COR-L47 (cell line): ENCODE data around the gene NOTCH1.
"Not testable (repeated sequence)": the region's sequence is repeated elsewhere in the genome, so short reads cannot be mapped to it uniquely, and the experiment has no call there.

Source experiments
- DNase-seq: peaks from one replicate; lab custom pipeline; 2025; lab: John Stamatoyannopoulos, UW

NOTCH1 gene

GRCh38 chr9:136545965-136546696 lies at the start of gene NOTCH1:
NOTCH1 (minus strand) TSS chr9:136546048; CDS start chr9:136545786, 262 bp downstream.
- peak; percentile 42 for DNase-seq

GRCh38 chr9:136594492-136594891 lies 48.6 kb upstream of the NOTCH1 start:
- no peak for DNase-seq

- no peak for DNase-seq
These were observed 47.7 kb upstream of the NOTCH1 start for GRCh38 chr9:136593581-136593980.

DNA sequence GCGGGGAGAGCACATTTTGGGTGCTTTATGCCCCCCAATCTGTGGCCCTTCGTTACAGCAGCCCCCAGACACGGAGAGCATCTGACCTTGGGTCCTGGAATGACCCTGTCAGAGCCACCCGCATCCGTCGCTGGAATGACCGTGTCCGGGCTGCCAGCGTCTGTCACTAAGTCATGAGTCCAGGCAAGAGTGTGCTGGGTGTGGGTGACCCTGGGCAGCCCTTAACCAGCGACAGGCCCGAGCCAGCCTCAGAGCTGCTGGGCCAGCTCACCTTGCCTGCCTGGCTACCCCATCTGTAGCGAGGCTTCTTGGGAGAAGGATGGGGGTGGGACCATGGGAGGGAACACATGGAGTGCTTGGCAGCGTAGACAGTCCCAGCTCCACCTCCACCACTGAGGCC lies 46.8 kb upstream of the NOTCH1 start:
- DNase-seq, result no peak

- no peak for DNase-seq
These were observed 45.2 kb upstream of the NOTCH1 start for GRCh38 chr9:136590821-136591752.

DNA sequence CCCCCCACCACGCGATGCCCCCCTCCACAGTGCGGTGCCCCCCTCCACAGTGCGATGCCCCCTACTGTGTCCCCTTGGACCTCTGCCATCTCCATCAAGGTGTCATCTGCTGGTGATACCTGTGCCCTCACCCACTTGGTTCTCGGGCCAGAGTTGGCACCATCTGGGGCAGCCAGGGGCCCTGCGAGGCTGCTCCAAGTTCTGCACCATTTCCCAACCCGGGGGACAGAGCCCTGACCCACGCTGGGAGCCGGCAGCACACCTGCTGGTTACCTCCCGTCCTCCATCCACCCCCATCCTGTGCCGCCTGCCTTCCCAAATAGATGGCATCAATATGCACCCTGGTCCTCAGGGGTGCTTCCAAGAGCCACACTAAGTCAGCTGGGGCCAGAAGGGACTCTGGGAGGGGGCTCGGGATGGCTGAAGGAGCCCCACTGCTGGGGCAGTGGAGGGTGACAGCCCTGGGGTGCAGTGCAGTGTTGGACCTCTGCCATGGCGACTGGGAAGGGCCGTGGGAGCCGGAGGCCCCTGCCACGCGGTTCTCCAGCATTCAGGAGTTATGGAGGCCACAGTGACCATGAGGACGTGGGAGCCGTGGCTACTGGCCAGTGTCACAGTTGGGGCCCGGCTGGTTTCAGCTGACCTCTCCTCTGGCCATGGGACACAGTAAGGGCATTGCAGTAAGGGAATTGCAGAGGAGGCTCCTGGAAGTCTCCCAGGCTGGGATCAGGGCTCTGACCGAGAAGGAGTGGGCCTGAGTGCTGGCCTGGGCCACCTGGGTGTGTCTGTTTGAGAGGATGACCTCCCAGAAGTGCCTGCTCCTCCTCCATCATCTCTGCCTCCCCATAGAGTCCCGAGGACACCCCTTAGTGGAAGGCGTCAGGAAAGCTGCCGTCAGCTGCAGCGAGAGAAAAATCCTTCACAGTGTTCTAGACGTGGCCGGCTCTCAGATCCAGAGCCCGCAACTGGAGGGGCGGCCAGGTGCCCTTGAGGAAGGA lies 44.2 kb upstream of the NOTCH1 start:
- DNase-seq, result no peak

DNA sequence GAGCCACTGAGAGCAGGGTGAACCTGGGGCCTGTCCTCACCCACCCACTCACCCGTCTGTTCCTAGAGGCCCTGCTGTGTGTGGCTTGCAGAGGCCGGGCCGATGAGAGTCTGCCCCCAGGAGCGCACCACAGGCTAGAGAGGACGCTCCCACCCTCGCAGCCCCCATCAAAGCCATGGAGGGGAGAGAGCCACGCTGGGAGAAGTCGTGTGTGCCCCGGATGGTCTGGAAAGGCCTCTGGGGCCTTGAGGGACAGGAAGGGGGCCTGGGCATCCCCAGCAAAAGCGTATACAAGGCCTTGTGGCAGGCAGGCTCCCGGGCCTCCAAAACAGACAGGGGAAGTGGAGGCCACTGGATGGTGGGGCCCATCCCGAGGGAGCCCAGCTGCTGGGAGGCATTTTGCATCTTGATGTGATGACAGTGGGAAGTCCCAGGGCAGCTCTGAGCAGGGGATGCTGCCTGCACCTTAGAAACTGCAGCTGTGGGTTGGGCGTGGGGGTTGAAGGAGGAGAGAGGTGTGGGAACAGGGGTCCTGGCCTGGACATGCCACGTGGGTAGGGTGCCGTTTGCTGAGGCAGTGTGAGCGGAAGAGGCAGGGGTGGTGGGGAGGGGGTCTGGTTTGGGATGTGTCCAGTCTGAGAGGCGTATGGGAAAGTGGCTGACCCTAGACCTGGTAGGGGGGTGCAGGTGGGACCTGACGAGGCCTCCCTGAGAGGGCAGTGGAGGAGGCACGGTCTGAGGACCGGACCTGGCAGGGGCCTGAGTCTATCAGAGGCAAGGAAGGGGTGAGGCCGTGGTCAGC lies 43.0 kb upstream of the NOTCH1 start:
- DNase-seq, result no peak

GRCh38 chr9:136587944-136588662 lies 42.3 kb upstream of the NOTCH1 start:
- DNase-seq, result peak; percentile 56

DNA sequence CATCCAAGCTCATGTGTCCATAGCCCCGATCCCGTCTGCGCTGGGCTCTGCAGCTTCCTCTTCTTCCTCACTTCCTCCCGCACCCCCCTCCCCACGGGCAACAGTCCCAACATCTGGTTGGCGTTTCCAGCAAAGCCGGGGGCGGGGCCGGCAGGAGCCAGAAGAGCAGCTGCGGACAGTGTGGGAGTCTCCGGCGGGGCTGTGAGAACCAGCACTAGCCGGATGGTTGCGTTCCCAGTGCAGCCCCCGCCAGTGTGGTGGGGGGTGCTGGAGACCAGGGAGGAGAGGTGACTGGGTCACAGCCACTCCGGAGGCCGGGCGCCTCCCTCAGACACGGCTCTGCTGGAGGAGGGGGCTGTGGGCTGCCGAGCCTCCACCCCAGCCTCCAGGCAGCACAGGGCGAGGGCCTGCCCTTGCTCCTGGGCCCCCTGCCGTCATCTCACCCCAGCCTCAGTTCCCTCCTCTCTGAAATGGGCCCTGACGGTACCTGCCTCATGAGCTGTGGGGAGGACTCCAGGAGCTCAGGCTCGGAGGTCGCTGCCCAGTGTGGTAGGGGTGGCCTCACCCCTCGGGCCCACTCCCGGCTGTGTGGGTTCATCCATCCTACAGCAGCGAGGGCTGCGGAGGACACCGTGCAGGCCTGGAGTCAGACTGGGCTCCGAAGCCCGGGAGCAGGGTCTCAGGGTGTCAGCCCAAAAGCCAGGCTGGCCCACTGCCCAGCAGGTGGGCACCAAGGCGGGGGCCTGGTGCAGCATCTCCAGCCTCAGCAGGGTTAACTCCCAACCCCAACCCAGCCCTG lies 41.5 kb upstream of the NOTCH1 start:
- DNase-seq, result no peak

- no peak for DNase-seq
These were observed 40.6 kb upstream of the NOTCH1 start for GRCh38 chr9:136586391-136586953.

GRCh38 chr9:136585531-136586120 lies 39.8 kb upstream of the NOTCH1 start:
- DNase-seq, result no peak

GRCh38 chr9:136584934-136585333 lies 39.1 kb upstream of the NOTCH1 start:
- no peak for DNase-seq

- no peak for DNase-seq
These were observed 38.6 kb upstream of the NOTCH1 start for GRCh38 chr9:136584401-136584932.

GRCh38 chr9:136582977-136583735 lies 37.3 kb upstream of the NOTCH1 start:
- no peak for DNase-seq

DNA sequence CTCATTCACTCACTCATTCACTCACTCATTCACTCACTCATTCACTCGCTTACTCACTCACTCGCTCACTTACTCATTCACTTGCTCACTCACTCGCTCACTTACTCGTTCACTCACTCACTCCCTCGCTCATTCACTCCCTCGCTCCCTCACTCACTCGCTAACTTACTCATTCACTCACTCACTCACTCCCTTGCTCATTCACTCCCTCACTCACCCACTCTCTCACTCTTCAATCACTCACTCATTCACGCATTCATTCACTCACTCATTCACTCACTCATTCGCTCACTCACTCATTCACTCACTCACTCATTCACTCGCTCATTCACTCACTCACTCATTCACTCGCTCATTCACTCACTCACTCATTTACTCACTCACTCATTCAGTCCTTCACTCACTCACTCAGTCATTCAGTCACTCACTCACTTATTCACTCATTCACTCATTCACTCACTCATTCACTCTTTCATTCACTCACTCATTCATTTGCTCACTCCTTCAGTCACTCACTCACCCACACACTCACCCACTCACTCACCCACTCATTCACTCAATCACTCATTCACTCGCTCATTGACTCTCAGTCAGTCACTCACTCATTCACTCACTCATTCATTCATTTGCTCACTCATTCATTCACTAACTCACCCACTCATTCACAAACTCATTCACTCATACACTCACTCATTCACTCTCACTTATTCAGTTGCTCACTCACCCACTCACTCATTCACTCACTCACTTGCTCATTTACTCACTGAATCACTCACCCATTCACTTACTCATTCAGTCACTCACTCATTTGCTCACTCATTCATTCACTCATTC lies 36.0 kb upstream of the NOTCH1 start:
- no peak for DNase-seq

GRCh38 chr9:136579650-136580219 lies 33.9 kb upstream of the NOTCH1 start:
- DNase-seq, result not testable (repeated sequence)
